Measurements from ENCODE around the gene RERE. TPM values are rescaled to one million over a fixed set of nuclear protein-coding genes. Genes with fewer than 3 reads are reported as not detected.

The RERE gene
- total RNA-seq, 4 donors from 2014 or later, result 118 to 244 (median 131) TPM

GRCh38 chr1:8679929-8680663 lies 137.3 kb downstream of the RERE start:
- TF ChIP-seq POLR2A (IDR thresholded peaks at IDR 0.05) (no peak), CTCF (IDR thresholded peaks at IDR 0.05) (no peak)
- intact Hi-C loops (cut with DNase I), result loop anchor here (10.0 kb wide), 1 partner anchor 115 kb away; no protein-coding TSS in a partner anchor
- Histone ChIP-seq H3K27me3 (no peaks in the 10 kb centered on the region), H3K4me3 (replicated peaks in 1 of 3) (no peak overlapping the region), H3K27ac (no peak overlapping the region), H3K36me3 (no peaks in the 10 kb centered on the region), H3K4me1 (peaks cover 7 to 8% of the 10 kb centered on the region in 2 donors), H3K9me3 (no peaks in the 10 kb centered on the region)
- 84 to 85% methylated on average over 7 of the region's 7 CpGs for WGBS, 2 donors
- DNase-seq, result no peak

- Histone ChIP-seq H3K27ac (no peak overlapping the region), H3K4me1 (peaks cover 7 to 8% of the 10 kb centered on the region in 2 donors), H3K27me3 (no peaks in the 10 kb centered on the region), H3K9me3 (no peaks in the 10 kb centered on the region), H3K36me3 (no peaks in the 10 kb centered on the region), H3K4me3 (replicated peaks in 1 of 3) (no peak overlapping the region)
- DNase-seq, result no peak
- TF ChIP-seq POLR2A (IDR thresholded peaks at IDR 0.05), result no peak
- TF ChIP-seq CTCF (IDR thresholded peaks at IDR 0.05), result no peak
- 83 to 90% methylated on average over 2 of the region's 2 CpGs for WGBS, 2 donors
- intact Hi-C loops (cut with DNase I), result loop anchor here (10.0 kb wide), 1 partner anchor 115 kb away; no protein-coding TSS in a partner anchor
Measured at GRCh38 chr1:8679395-8679800, 138.0 kb downstream of the RERE start.

GRCh38 chr1:8678673-8679394 lies 138.6 kb downstream of the RERE start:
- Histone ChIP-seq H3K4me1 (peaks cover 7 to 8% of the 10 kb centered on the region in 2 donors), H3K36me3 (no peaks in the 10 kb centered on the region), H3K27me3 (no peaks in the 10 kb centered on the region), H3K9me3 (no peaks in the 10 kb centered on the region), H3K27ac (no peak overlapping the region), H3K4me3 (replicated peaks in 1 of 3) (no peak overlapping the region)
- intact Hi-C loops (cut with DNase I), result loop anchor here (10.0 kb wide), 1 partner anchor 114 kb away; no protein-coding TSS in a partner anchor
- DNase-seq, result no peak
- TF ChIP-seq POLR2A (IDR thresholded peaks at IDR 0.05) (no peak), CTCF (IDR thresholded peaks at IDR 0.05) (no peak)
- WGBS, 2 donors, result 89 to 90% methylated on average over 4 of the region's 4 CpGs

GRCh38 chr1:8677782-8678181 lies 139.7 kb downstream of the RERE start:
- H3K27ac ChIP-seq, result no peak overlapping the region
- 85 to 93% methylated on average over 2 of the region's 2 CpGs for WGBS, 2 donors
- no peak overlapping the region for H3K4me3 ChIP-seq (replicated peaks in 1 of 3)
- H3K36me3 ChIP-seq, result no peaks in the 10 kb centered on the region
- no peak for DNase-seq
- no peaks in the 10 kb centered on the region for H3K9me3 ChIP-seq
- peaks cover 7 to 8% of the 10 kb centered on the region in 2 donors for H3K4me1 ChIP-seq
- TF ChIP-seq CTCF (IDR thresholded peaks at IDR 0.05) (no peak), POLR2A (IDR thresholded peaks at IDR 0.05) (no peak)
- no peaks in the 10 kb centered on the region for H3K27me3 ChIP-seq
- intact Hi-C loops (cut with DNase I), result loop anchor here (10.0 kb wide), 1 partner anchor 113 kb away; no protein-coding TSS in a partner anchor

- no peak overlapping the region for H3K4me3 ChIP-seq (replicated peaks in 1 of 3)
- TF ChIP-seq POLR2A (IDR thresholded peaks at IDR 0.05), result no peak
- TF ChIP-seq CTCF (IDR thresholded peaks at IDR 0.05), result no peak
- peaks cover 5 to 8% of the 10 kb centered on the region in 2 donors for H3K4me1 ChIP-seq
- intact Hi-C loops (cut with DNase I), result loop anchor here (10.0 kb wide), 1 partner anchor 112 kb away; no protein-coding TSS in a partner anchor
- DNase-seq, result no peak
- no peaks in the 10 kb centered on the region for H3K9me3 ChIP-seq
- no peaks in the 10 kb centered on the region for H3K36me3 ChIP-seq
- WGBS, 2 donors, result 97 to 100% methylated on average over 2 of the region's 2 CpGs
- H3K27me3 ChIP-seq, result no peaks in the 10 kb centered on the region
- no peak overlapping the region for H3K27ac ChIP-seq
Measured at GRCh38 chr1:8676813-8677212, 140.6 kb downstream of the RERE start.

All from thyroid gland (tissue), 4 donors.